ENCODE data around the gene CDCA4.

- TF ChIP-seq CTCF (IDR thresholded peaks at IDR 0.05; ENCODE audit: borderline replicate concordance, extremely low read depth, low read length, poor library complexity, severe bottlenecking) (no peak), EZH2 (IDR thresholded peaks at IDR 0.05; ENCODE audit: borderline replicate concordance, low read depth, low read length, severe bottlenecking) (no peak)
Observed at GRCh38 chr14:104968153-104968527, 52.7 kb downstream of the CDCA4 start.
